Fibroblast of skin of left biceps (primary cell): ENCODE measurements around the gene ADAM22.
"Not testable (repeated sequence)": the region's sequence is repeated elsewhere in the genome, so short reads cannot be mapped to it uniquely, and the experiment has no call there.

ENCODE experiments used
- DNase-seq, 2 experiments: peaks; one replicate each; pipeline ENCODE4 v3.0.0-alpha.2; 2013; ENCODE audit warnings: low read depth in 2 of 2

Gene ADAM22

GRCh38 chr7:88109612-88110011 lies 175.6 kb downstream of the ADAM22 start:
- DNase-seq, result no peak

- DNase-seq, result peak in 1 of 2 experiments; percentile 2
These were observed 177.2 kb downstream of the ADAM22 start for GRCh38 chr7:88111140-88111743.

- DNase-seq, result peak; percentile 6 to 10
These were observed 178.0 kb downstream of the ADAM22 start for GRCh38 chr7:88111954-88112471.

GRCh38 chr7:88115258-88115796 lies 181.3 kb downstream of the ADAM22 start:
- DNase-seq, result no peak

- no peak for DNase-seq
These were observed 181.8 kb downstream of the ADAM22 start for GRCh38 chr7:88115816-88116215.

GRCh38 chr7:88116235-88116795 lies 182.3 kb downstream of the ADAM22 start:
- DNase-seq, result no peak

GRCh38 chr7:88117325-88117724 lies 183.3 kb downstream of the ADAM22 start:
- no peak for DNase-seq

- DNase-seq, result no peak
These were observed 187.3 kb downstream of the ADAM22 start for GRCh38 chr7:88121335-88121734.

GRCh38 chr7:88127637-88128290 lies 193.7 kb downstream of the ADAM22 start:
- no peak for DNase-seq

GRCh38 chr7:88132725-88133124 lies 198.7 kb downstream of the ADAM22 start:
- no peak for DNase-seq

GRCh38 chr7:88140947-88141346 lies 206.9 kb downstream of the ADAM22 start:
- no peak for DNase-seq

GRCh38 chr7:88141479-88141878 lies 207.4 kb downstream of the ADAM22 start:
- no peak for DNase-seq

GRCh38 chr7:88141953-88142352 lies 207.9 kb downstream of the ADAM22 start:
- no peak for DNase-seq

GRCh38 chr7:88146616-88147015 lies 212.6 kb downstream of the ADAM22 start:
- DNase-seq, result no peak

GRCh38 chr7:88147341-88147740 lies 213.3 kb downstream of the ADAM22 start:
- no peak for DNase-seq

GRCh38 chr7:88147949-88148348 lies 213.9 kb downstream of the ADAM22 start:
- DNase-seq, result no peak

GRCh38 chr7:88150033-88150432 lies 216.0 kb downstream of the ADAM22 start:
- DNase-seq, result no peak

GRCh38 chr7:88151119-88151790 lies 217.2 kb downstream of the ADAM22 start:
- DNase-seq, result no peak

- no peak for DNase-seq
These were observed 219.3 kb downstream of the ADAM22 start for GRCh38 chr7:88153378-88153777.

- DNase-seq, result no peak
These were observed 221.7 kb downstream of the ADAM22 start for GRCh38 chr7:88155756-88156155.

GRCh38 chr7:88156356-88156755 lies 222.3 kb downstream of the ADAM22 start:
- no peak for DNase-seq

GRCh38 chr7:88159741-88160140 lies 225.7 kb downstream of the ADAM22 start:
- DNase-seq, result not testable (repeated sequence)
